OCI-LY7 (cell line): ENCODE results near the gene MVK. TPM values are rescaled to one million over a fixed set of nuclear protein-coding genes. Genes with fewer than 3 reads are reported as not detected.

Experiments used
- BruUV-seq: library from RNA; stranded (reverse); fragments of 400-500 nt; replicated peaks from 2 replicates; lab custom pipeline; 2021; lab: Mats Ljungman, UMichigan
- CTCF ChIA-PET: fragments of 300-600 bp; sonication (Branson Sonifier 250); formaldehyde crosslinking; loops from one replicate; lab custom pipeline; 2022; ENCODE audit warnings: antibody characterized with exemption; ENCODE audit not compliant: unreplicated experiment; lab: Charles Lee
- POLR2A ChIA-PET: fragments of 300-600 bp; sonication (Branson Sonifier 250); formaldehyde crosslinking; loops from one replicate; lab custom pipeline; 2022; ENCODE audit warnings: antibody characterized with exemption; lab: Charles Lee
- DNase-seq: peaks from one replicate; pipeline ENCODE4 v3.0.0-alpha.2; 2015; ENCODE audit warnings: low spot score
- H2AFZ ChIP-seq: fragments of 200-600 bp; sonication (generic), shearing (Covaris generic); 2 replicates; pipeline ENCODE4 v1.6.1; 2014; ENCODE audit warnings: mild to moderate bottlenecking, antibody characterized with exemption, low read length, moderate library complexity
- H3K27ac ChIP-seq: fragments of 200-600 bp; sonication (generic); 2 replicates; pipeline ENCODE4 v1.5.1; 2014; ENCODE audit warnings: mixed run types, low read depth, mild to moderate bottlenecking, moderate library complexity, low read length, inconsistent platforms; ENCODE audit not compliant: poor library complexity, severe bottlenecking
- H3K36me3 ChIP-seq: fragments of 200-600 bp; sonication (generic); 2 replicates; pipeline ENCODE4 v1.6.1; 2014; ENCODE audit warnings: mild to moderate bottlenecking, antibody characterized with exemption, low read length, moderate library complexity, mixed read lengths; ENCODE audit not compliant: insufficient read depth
- H3K4me1 ChIP-seq: fragments of 200-600 bp; sonication (generic); 2 replicates; pipeline ENCODE4 v1.5.1; 2014; ENCODE audit warnings: mild to moderate bottlenecking, low read length; ENCODE audit not compliant: insufficient read depth, poor library complexity, severe bottlenecking
- H3K4me2 ChIP-seq: fragments of 200-600 bp; sonication (generic); 2 replicates; pipeline ENCODE4 v1.6.1; 2014; ENCODE audit warnings: mild to moderate bottlenecking, low read length
- H3K4me3 ChIP-seq: fragments of 200-600 bp; sonication (generic); 2 replicates; pipeline ENCODE4 v1.5.1; 2014; ENCODE audit warnings: mild to moderate bottlenecking, low read depth, low read length; ENCODE audit not compliant: poor library complexity, severe bottlenecking
- H3K79me2 ChIP-seq: fragments of 200-600 bp; sonication (generic); 2 replicates; pipeline ENCODE4 v1.6.1; 2016; ENCODE audit warnings: low read depth, mild to moderate bottlenecking, low read length, moderate library complexity, mixed read lengths; ENCODE audit not compliant: insufficient read depth
- H3K9me2 ChIP-seq: fragments of 200-600 bp; sonication (generic); 2 replicates; pipeline ENCODE4 v1.6.1; 2016; ENCODE audit warnings: mild to moderate bottlenecking, low read length, mixed read lengths; ENCODE audit not compliant: insufficient read depth
- H3K9me3 ChIP-seq: fragments of 200-600 bp; sonication (generic); 2 replicates; pipeline ENCODE4 v1.6.1; 2014; ENCODE audit warnings: mild to moderate bottlenecking, mixed run types, low read length, mixed read lengths
- H4K20me1 ChIP-seq: fragments of 200-600 bp; sonication (generic); 2 replicates; pipeline ENCODE4 v1.6.1; 2014; ENCODE audit warnings: mild to moderate bottlenecking, antibody characterized with exemption, low read length, moderate library complexity, mixed read lengths; ENCODE audit not compliant: insufficient read depth
- CTCF ChIP-seq: fragments of 200-600 bp; sonication (generic); conservative IDR thresholded peaks from 2 replicates; pipeline ENCODE4 v1.5.1; 2014; ENCODE audit warnings: mild to moderate bottlenecking, antibody characterized with exemption, low read length, moderate library complexity, mixed read lengths
- EZH2phosphoT487 ChIP-seq: fragments of 200-600 bp; sonication (generic); IDR thresholded peaks from 2 replicates; pipeline ENCODE4 v1.6.1; 2018; ENCODE audit warnings: low read depth, borderline replicate concordance, mild to moderate bottlenecking, mixed run types, antibody characterized with exemption, low read length, moderate library complexity, mixed read lengths
- intact Hi-C: fragments of 100-400 bp; cut with micrococcal nuclease; formaldehyde crosslinking; loops from one replicate; pipeline ENCODE4 v1.10.0; 2022; ENCODE audit not compliant: unreplicated experiment
- total RNA-seq, 2 experiments: library from RNA; depleted of rRNA in 1 of 2; stranded (reverse); fragments of >200 nt in 1 of 2; shearing (Covaris generic) in 1 of 2; gene quantifications; 2 replicates each; pipeline ENCODE4 v1.2.3, GENCODE V29; 2014 to 2022

MVK gene
- total RNA-seq, 2 experiments from 2014 or later = 27.0 to 47.4 TPM

- Histone ChIP-seq H3K36me3 (peaks cover 10% of the 10 kb centered on the region; the same call in 1 of the 2 replicates), H3K4me2 (no peak overlapping the region), H3K79me2 (no peaks in the 10 kb centered on the region), H3K4me3 (no peak overlapping the region), H3K9me2 (no peaks in the 10 kb centered on the region), H4K20me1 (no peaks in the 10 kb centered on the region), H2AFZ (no peak overlapping the region), H3K9me3 (no peaks in the 10 kb centered on the region), H3K27ac (no peak overlapping the region), H3K4me1 (no peaks in the 10 kb centered on the region)
- no peak for TF ChIP-seq EZH2phosphoT487
- no peak for TF ChIP-seq CTCF
- POLR2A ChIA-PET = interaction anchor here (0.6 to 0.7 kb wide), 2 partner anchors 14 to 85 kb away, joined by 3 to 4 read pairs; no protein-coding TSS in a partner anchor
- no peak for DNase-seq
- intact Hi-C loops = no loop called here
- CTCF ChIA-PET = no interaction called here
- no TSS peak for BruUV-seq
Measured at GRCh38 chr12:109586385-109587296, 13.0 kb downstream of the MVK start.

- ChIA-PET POLR2A (interaction anchor here (0.7 kb wide), 1 partner anchor 1371 kb away, joined by 3 read pairs; no protein-coding TSS in a partner anchor), CTCF (no interaction called here)
- Histone ChIP-seq H3K79me2 (no peaks in the 10 kb centered on the region), H3K4me3 (no peak overlapping the region), H3K27ac (no peak overlapping the region), H2AFZ (no peak overlapping the region), H3K4me1 (no peaks in the 10 kb centered on the region), H3K9me2 (no peaks in the 10 kb centered on the region), H4K20me1 (no peaks in the 10 kb centered on the region), H3K36me3 (peaks cover 7% of the 10 kb centered on the region; the same call in 1 of the 2 replicates), H3K4me2 (no peak overlapping the region), H3K9me3 (no peaks in the 10 kb centered on the region)
- intact Hi-C loops = no loop called here
- BruUV-seq = no TSS peak
- TF ChIP-seq EZH2phosphoT487 (no peak), CTCF (no peak)
- no peak for DNase-seq
Measured at GRCh38 chr12:109587921-109588320, 14.3 kb downstream of the MVK start.
